ENCODE results near the gene SPSB4.

Gene SPSB4

GRCh38 chr3:141073580-141073979 lies 22.4 kb downstream of the SPSB4 start:
- no peaks in the 10 kb centered on the region for H3K27me3 ChIP-seq (ENCODE audit: control insufficient read depth, insufficient read depth, low read length)
- no peak for DNase-seq (ENCODE audit: low read depth, low spot score)
- H3K4me3 ChIP-seq (ENCODE audit: low read length): no peak overlapping the region
- peaks cover 33% of the 10 kb centered on the region for H3K4me1 ChIP-seq (ENCODE audit: control insufficient read depth, insufficient read depth, low read length)
- H3K27ac ChIP-seq (ENCODE audit: low read length): no peak overlapping the region
- no CpG with 5 or more reads among the region's 2 CpGs for WGBS (ENCODE audit: insufficient coverage, insufficient read length)
- H3K36me3 ChIP-seq (ENCODE audit: control insufficient read depth, insufficient read depth, low read length): no peaks in the 10 kb centered on the region
- H3K9me3 ChIP-seq (ENCODE audit: control insufficient read depth, insufficient read depth, low read length): no peaks in the 10 kb centered on the region

DNA sequence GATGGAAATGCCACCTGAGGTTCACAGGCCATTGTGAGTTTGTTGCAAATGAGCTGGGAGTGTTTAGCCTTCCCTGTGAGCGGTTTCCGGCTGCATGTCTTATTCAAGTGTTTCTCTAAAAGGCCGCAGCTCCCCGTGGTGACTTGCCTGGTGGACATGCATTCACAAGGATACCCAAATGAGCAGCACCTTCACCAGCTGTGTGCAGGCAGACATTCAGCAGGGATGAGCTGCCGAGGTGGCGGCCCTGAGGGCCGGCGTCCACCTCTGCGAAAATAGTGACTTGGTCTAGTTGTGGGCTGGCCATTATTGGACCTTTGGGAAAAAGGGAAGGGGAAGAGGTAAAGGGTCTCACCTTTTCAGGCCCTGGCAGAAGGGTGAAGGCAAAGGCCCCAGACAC lies 23.4 kb downstream of the SPSB4 start:
- Histone ChIP-seq H3K27ac (ENCODE audit: low read length) (no peak overlapping the region), H3K4me3 (ENCODE audit: low read length) (no peak overlapping the region)
- WGBS (ENCODE audit: insufficient coverage, insufficient read length): no CpG with 5 or more reads among the region's 9 CpGs

GRCh38 chr3:141076036-141076773 lies 25.1 kb downstream of the SPSB4 start:
- H3K4me3 ChIP-seq (ENCODE audit: low read length): no peak overlapping the region
- no CpG with 5 or more reads among the region's 12 CpGs for WGBS (ENCODE audit: insufficient coverage, insufficient read length)
- no peaks in the 10 kb centered on the region for H3K9me3 ChIP-seq (ENCODE audit: control insufficient read depth, insufficient read depth, low read length)
- no peak overlapping the region for H3K27ac ChIP-seq (ENCODE audit: low read length)
- no peaks in the 10 kb centered on the region for H3K27me3 ChIP-seq (ENCODE audit: control insufficient read depth, insufficient read depth, low read length)
- DNase-seq (ENCODE audit: low read depth, low spot score): no peak
- peaks cover 35% of the 10 kb centered on the region for H3K4me1 ChIP-seq (ENCODE audit: control insufficient read depth, insufficient read depth, low read length)
- no peaks in the 10 kb centered on the region for H3K36me3 ChIP-seq (ENCODE audit: control insufficient read depth, insufficient read depth, low read length)

More for the DNA sequence above, 23.4 kb downstream of the SPSB4 start:
- Histone ChIP-seq H3K36me3 (ENCODE audit: control insufficient read depth, insufficient read depth, low read length) (no peaks in the 10 kb centered on the region), H3K9me3 (ENCODE audit: control insufficient read depth, insufficient read depth, low read length) (no peaks in the 10 kb centered on the region), H3K27me3 (ENCODE audit: control insufficient read depth, insufficient read depth, low read length) (no peaks in the 10 kb centered on the region), H3K4me1 (ENCODE audit: control insufficient read depth, insufficient read depth, low read length) (peaks cover 31% of the 10 kb centered on the region)
- peak; percentile 75 for DNase-seq (ENCODE audit: low read depth, low spot score)

- Histone ChIP-seq H3K27me3 (ENCODE audit: control insufficient read depth, insufficient read depth, low read length) (no peaks in the 10 kb centered on the region), H3K9me3 (ENCODE audit: control insufficient read depth, insufficient read depth, low read length) (no peaks in the 10 kb centered on the region), H3K36me3 (ENCODE audit: control insufficient read depth, insufficient read depth, low read length) (no peaks in the 10 kb centered on the region), H3K4me3 (ENCODE audit: low read length) (no peak overlapping the region), H3K27ac (ENCODE audit: low read length) (no peak overlapping the region), H3K4me1 (ENCODE audit: control insufficient read depth, insufficient read depth, low read length) (peaks cover 32% of the 10 kb centered on the region)
- no peak for DNase-seq (ENCODE audit: low read depth, low spot score)
- WGBS (ENCODE audit: insufficient coverage, insufficient read length): no CpG with 5 or more reads among the region's 23 CpGs
Observed at GRCh38 chr3:141076797-141077571, 25.8 kb downstream of the SPSB4 start.

GRCh38 chr3:141077631-141078030 lies 26.5 kb downstream of the SPSB4 start:
- H3K27ac ChIP-seq (ENCODE audit: low read length): no peak overlapping the region
- peaks cover 33% of the 10 kb centered on the region for H3K4me1 ChIP-seq (ENCODE audit: control insufficient read depth, insufficient read depth, low read length)
- no peaks in the 10 kb centered on the region for H3K36me3 ChIP-seq (ENCODE audit: control insufficient read depth, insufficient read depth, low read length)
- H3K27me3 ChIP-seq (ENCODE audit: control insufficient read depth, insufficient read depth, low read length): no peaks in the 10 kb centered on the region
- DNase-seq (ENCODE audit: low read depth, low spot score): no peak
- no peak overlapping the region for H3K4me3 ChIP-seq (ENCODE audit: low read length)
- WGBS (ENCODE audit: insufficient coverage, insufficient read length): no CpG with 5 or more reads among the region's 6 CpGs
- H3K9me3 ChIP-seq (ENCODE audit: control insufficient read depth, insufficient read depth, low read length): no peaks in the 10 kb centered on the region

DNA sequence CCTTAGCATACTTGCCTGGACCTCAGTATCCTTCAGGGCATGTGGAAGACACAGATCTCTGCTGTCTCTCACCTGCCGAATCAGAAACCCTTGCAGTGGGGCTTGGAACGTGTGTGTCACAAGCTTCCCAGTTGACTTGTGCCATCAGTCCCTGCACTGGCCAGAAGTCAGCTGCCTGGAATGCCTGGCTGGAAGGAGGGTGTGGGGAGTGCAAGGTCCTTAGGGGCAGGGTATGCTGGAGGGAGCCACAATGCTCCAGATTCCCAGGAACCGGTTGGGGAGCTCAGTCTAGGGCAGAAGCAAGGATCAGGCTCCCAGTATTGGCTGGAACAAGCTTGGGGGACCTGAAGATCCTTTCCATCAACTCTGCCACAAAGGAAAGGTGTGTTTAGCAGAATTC lies 27.1 kb downstream of the SPSB4 start:
- WGBS (ENCODE audit: insufficient coverage, insufficient read length): no CpG with 5 or more reads among the region's 3 CpGs
- no peaks in the 10 kb centered on the region for H3K9me3 ChIP-seq (ENCODE audit: control insufficient read depth, insufficient read depth, low read length)
- no peak overlapping the region for H3K4me3 ChIP-seq (ENCODE audit: low read length)
- H3K4me1 ChIP-seq (ENCODE audit: control insufficient read depth, insufficient read depth, low read length): peaks cover 33% of the 10 kb centered on the region
- no peak overlapping the region for H3K27ac ChIP-seq (ENCODE audit: low read length)
- H3K27me3 ChIP-seq (ENCODE audit: control insufficient read depth, insufficient read depth, low read length): no peaks in the 10 kb centered on the region
- no peak for DNase-seq (ENCODE audit: low read depth, low spot score)
- no peaks in the 10 kb centered on the region for H3K36me3 ChIP-seq (ENCODE audit: control insufficient read depth, insufficient read depth, low read length)

DNA sequence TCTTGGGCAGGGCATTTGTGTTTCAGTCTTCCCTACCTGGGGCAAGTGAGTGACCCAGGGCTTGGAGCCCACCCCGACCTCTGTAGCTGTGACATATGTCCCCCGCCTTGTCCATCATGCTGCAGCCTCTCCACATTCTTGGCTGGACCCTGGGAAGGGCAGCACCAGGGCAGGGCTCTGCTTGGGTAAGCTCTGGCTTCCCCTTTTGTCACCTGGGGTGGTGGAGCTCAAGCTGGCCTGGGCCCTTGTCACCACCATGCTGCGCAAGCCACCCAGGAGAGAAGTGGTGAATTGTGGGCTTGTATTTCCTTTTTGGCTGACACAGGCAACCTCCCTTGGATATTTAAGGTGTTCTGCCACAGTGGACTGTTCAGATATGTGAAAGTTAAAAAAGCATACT lies 29.3 kb downstream of the SPSB4 start:
- peaks cover 25% of the 10 kb centered on the region for H3K4me1 ChIP-seq (ENCODE audit: control insufficient read depth, insufficient read depth, low read length)
- H3K9me3 ChIP-seq (ENCODE audit: control insufficient read depth, insufficient read depth, low read length): no peaks in the 10 kb centered on the region
- no peak for DNase-seq (ENCODE audit: low read depth, low spot score)
- no peaks in the 10 kb centered on the region for H3K27me3 ChIP-seq (ENCODE audit: control insufficient read depth, insufficient read depth, low read length)
- H3K27ac ChIP-seq (ENCODE audit: low read length): no peak overlapping the region
- no CpG with 5 or more reads among the region's 3 CpGs for WGBS (ENCODE audit: insufficient coverage, insufficient read length)
- H3K36me3 ChIP-seq (ENCODE audit: control insufficient read depth, insufficient read depth, low read length): no peaks in the 10 kb centered on the region
- no peak overlapping the region for H3K4me3 ChIP-seq (ENCODE audit: low read length)

DNA sequence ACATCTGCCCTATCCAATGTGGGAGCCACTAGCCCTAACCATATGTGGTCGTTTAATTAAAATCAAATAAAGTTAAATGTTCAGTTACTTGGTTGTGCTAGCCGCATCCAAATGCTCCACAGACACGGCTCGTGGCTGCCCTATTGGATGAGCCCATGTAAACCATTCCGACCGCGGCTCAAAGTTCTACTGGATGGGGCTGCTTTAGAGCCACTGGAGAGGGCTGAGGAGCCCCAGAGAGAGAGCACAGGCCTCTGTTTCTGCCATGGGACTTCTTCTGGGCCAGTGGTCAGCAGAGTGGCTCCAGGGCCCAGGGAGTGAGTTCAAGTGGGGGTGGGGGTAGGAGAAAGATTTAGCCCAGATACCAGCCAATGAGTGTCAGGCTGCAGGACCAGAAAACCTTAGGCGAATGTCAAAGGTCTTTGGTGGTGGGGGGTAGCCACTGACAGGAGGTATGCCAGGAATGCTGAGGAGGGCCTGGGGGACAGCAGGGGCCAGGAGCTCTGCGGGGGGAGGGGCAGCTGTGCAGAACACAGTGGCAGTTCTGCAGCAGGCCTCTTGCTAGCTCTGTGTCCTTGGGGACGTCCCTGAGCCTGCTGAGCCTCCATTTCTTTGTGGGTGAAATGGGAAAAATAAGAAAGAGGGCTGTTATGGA lies 30.1 kb downstream of the SPSB4 start:
- Histone ChIP-seq H3K4me3 (ENCODE audit: low read length) (no peak overlapping the region), H3K27me3 (ENCODE audit: control insufficient read depth, insufficient read depth, low read length) (no peaks in the 10 kb centered on the region), H3K4me1 (ENCODE audit: control insufficient read depth, insufficient read depth, low read length) (peaks cover 21% of the 10 kb centered on the region), H3K36me3 (ENCODE audit: control insufficient read depth, insufficient read depth, low read length) (no peaks in the 10 kb centered on the region), H3K27ac (ENCODE audit: low read length) (no peak overlapping the region), H3K9me3 (ENCODE audit: control insufficient read depth, insufficient read depth, low read length) (no peaks in the 10 kb centered on the region)
- WGBS (ENCODE audit: insufficient coverage, insufficient read length): no CpG with 5 or more reads among the region's 10 CpGs
- DNase-seq (ENCODE audit: low read depth, low spot score): no peak

DNA sequence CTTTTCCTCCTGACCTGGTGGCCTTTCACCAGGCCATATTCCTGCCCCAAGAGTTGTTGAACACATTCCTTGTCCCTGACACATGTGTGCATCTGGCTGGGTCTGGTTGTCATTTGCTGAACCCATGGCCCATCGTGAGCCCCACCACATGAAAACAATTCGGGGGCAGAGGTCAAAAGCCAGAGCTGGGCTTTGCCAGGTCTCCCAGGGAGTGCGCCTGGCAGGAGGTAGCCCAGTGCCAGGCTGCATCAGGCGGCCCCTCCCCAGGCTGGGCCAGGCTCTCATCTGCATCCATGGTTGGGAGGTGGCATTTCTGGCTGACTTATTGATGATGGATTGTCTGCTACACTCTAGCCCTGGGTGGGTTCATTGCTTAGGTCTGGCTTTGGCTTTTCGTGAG lies 30.9 kb downstream of the SPSB4 start:
- no peaks in the 10 kb centered on the region for H3K9me3 ChIP-seq (ENCODE audit: control insufficient read depth, insufficient read depth, low read length)
- H3K27me3 ChIP-seq (ENCODE audit: control insufficient read depth, insufficient read depth, low read length): no peaks in the 10 kb centered on the region
- no peak overlapping the region for H3K4me3 ChIP-seq (ENCODE audit: low read length)
- no peaks in the 10 kb centered on the region for H3K36me3 ChIP-seq (ENCODE audit: control insufficient read depth, insufficient read depth, low read length)
- peaks cover 16% of the 10 kb centered on the region for H3K4me1 ChIP-seq (ENCODE audit: control insufficient read depth, insufficient read depth, low read length)
- WGBS (ENCODE audit: insufficient coverage, insufficient read length): no CpG with 5 or more reads among the region's 5 CpGs
- H3K27ac ChIP-seq (ENCODE audit: low read length): no peak overlapping the region
- no peak for DNase-seq (ENCODE audit: low read depth, low spot score)

DNA sequence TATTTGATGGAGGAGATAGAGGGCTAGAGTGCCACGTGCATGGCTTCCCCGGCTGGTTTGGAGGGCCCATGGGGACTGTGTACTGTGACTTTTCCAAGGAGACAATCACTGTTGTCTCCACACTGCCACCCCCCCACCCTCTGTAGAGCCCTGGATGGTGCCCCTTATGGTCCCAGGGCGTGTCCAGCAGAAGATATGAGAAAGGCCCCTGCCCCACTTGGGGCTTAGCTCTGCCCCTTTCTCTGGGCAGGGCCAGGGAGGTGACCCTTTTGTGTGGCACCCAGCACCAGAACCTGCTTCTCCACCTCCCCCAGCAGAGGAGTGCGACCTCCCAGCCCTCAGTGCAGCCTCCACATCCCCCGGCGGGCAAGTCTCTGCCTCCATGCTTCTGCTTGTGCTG lies 32.1 kb downstream of the SPSB4 start:
- no CpG with 5 or more reads among the region's 6 CpGs for WGBS (ENCODE audit: insufficient coverage, insufficient read length)
- Histone ChIP-seq H3K27me3 (ENCODE audit: control insufficient read depth, insufficient read depth, low read length) (no peaks in the 10 kb centered on the region), H3K9me3 (ENCODE audit: control insufficient read depth, insufficient read depth, low read length) (no peaks in the 10 kb centered on the region), H3K27ac (ENCODE audit: low read length) (no peak overlapping the region), H3K4me3 (ENCODE audit: low read length) (no peak overlapping the region), H3K36me3 (ENCODE audit: control insufficient read depth, insufficient read depth, low read length) (no peaks in the 10 kb centered on the region), H3K4me1 (ENCODE audit: control insufficient read depth, insufficient read depth, low read length) (peaks cover 13% of the 10 kb centered on the region; the same call in 1 of the 2 replicates)
- no peak for DNase-seq (ENCODE audit: low read depth, low spot score)
